ENCODE results near the gene CBX7.

The CBX7 gene

DNA sequence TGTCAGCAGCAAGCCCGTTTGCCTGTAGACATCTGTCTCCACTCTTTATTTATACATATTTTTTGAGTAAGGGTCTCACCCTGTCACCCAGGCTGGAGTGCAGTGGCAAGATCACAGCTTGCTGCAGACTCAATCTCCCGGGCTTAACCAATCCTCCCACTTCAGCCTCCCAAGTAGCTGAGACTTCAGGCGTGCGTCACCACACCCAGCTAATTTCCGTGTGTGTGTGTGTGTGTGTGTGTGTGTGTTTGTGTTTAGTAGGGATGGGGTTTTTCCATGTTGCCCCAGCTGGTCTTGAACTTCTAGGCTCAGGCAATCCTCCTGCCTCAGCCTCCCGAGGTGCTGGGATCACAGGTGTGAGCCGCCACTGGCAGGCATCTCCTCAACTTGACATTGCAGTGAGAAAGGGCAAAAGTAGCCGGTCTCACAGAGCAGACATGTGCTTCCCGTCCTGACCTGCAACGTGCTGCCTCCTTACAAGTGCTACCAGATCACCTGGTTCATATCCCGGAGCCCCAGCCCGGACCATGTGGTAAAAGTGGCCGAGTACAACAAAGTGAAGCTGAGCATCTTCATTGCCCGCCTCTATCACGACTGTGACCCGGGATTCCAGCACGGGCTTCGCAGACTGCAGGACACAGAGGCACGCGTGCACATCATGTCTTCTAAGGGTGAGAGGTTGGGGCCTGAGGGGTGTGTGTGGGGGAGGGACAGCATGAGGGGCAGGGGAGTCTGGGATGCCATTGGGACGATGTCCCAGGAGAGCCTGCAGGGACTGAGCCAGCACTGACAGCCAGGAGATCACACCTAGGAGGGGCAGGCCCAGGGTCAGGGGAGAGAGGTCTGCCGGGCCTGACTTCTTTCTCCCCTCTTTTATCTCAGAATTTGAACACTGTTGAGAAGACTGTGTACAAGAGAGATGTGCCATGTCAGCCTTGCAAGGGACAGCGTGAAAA is 61.1 kb downstream of the CBX7 start:
- H3K27me3 ChIP-seq (ENCODE audit: low read depth, low read length) = peaks cover 12% of the 10 kb centered on the region
- H3K79me2 ChIP-seq (ENCODE audit: low read length) = no peaks in the 10 kb centered on the region
- no peaks in the 10 kb centered on the region for H4K20me1 ChIP-seq (ENCODE audit: insufficient read depth, low read length)
- H3K4me3 ChIP-seq (ENCODE audit: low read length) = no peak overlapping the region
- no peaks in the 10 kb centered on the region for H3K9me3 ChIP-seq (ENCODE audit: insufficient read depth, low read length)
- no peaks in the 10 kb centered on the region for H3K36me3 ChIP-seq (replicated peaks; ENCODE audit: low read depth, low read length)
- peaks cover 11% of the 10 kb centered on the region for H3K4me1 ChIP-seq (ENCODE audit: low read length)
- H3K27ac ChIP-seq (ENCODE audit: low read length) = no peak overlapping the region
- H3K4me2 ChIP-seq (ENCODE audit: low read length) = no peak overlapping the region
- TF ChIP-seq, protein P1, sequence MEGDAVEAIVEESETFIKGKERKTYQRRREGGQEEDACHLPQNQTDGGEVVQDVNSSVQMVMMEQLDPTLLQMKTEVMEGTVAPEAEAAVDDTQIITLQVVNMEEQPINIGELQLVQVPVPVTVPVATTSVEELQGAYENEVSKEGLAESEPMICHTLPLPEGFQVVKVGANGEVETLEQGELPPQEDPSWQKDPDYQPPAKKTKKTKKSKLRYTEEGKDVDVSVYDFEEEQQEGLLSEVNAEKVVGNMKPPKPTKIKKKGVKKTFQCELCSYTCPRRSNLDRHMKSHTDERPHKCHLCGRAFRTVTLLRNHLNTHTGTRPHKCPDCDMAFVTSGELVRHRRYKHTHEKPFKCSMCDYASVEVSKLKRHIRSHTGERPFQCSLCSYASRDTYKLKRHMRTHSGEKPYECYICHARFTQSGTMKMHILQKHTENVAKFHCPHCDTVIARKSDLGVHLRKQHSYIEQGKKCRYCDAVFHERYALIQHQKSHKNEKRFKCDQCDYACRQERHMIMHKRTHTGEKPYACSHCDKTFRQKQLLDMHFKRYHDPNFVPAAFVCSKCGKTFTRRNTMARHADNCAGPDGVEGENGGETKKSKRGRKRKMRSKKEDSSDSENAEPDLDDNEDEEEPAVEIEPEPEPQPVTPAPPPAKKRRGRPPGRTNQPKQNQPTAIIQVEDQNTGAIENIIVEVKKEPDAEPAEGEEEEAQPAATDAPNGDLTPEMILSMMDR (IDR thresholded peaks at IDR 0.05; ENCODE audit: low read depth, low read length) = no peak
- TF ChIP-seq EZH2phosphoT487 (IDR thresholded peaks at IDR 0.05; ENCODE audit: low read depth) = no peak
- no peak overlapping the region for H3K9ac ChIP-seq (ENCODE audit: low read length)
- H2AFZ ChIP-seq (ENCODE audit: low read depth, low read length) = no peak overlapping the region

GRCh38 chr22:39090426-39091064 is 61.9 kb downstream of the CBX7 start:
- Histone ChIP-seq H3K4me3 (ENCODE audit: low read length) (no peak overlapping the region), H3K4me1 (ENCODE audit: low read length) (peaks cover 11% of the 10 kb centered on the region), H3K79me2 (ENCODE audit: low read length) (no peaks in the 10 kb centered on the region), H2AFZ (ENCODE audit: low read depth, low read length) (no peak overlapping the region), H3K36me3 (replicated peaks; ENCODE audit: low read depth, low read length) (no peaks in the 10 kb centered on the region), H3K4me2 (ENCODE audit: low read length) (no peak overlapping the region), H3K9ac (ENCODE audit: low read length) (no peak overlapping the region), H3K27ac (ENCODE audit: low read length) (no peak overlapping the region), H3K9me3 (ENCODE audit: insufficient read depth, low read length) (no peaks in the 10 kb centered on the region), H4K20me1 (ENCODE audit: insufficient read depth, low read length) (no peaks in the 10 kb centered on the region), H3K27me3 (ENCODE audit: low read depth, low read length) (peaks cover 12% of the 10 kb centered on the region)
- no peak for TF ChIP-seq EZH2phosphoT487 (IDR thresholded peaks at IDR 0.05; ENCODE audit: low read depth)
- TF ChIP-seq, protein P1 (IDR thresholded peaks at IDR 0.05; ENCODE audit: low read depth, low read length) = no peak

- Histone ChIP-seq H3K27ac (ENCODE audit: low read length) (no peak overlapping the region), H3K79me2 (ENCODE audit: low read length) (no peaks in the 10 kb centered on the region), H3K9ac (ENCODE audit: low read length) (no peak overlapping the region), H3K36me3 (replicated peaks; ENCODE audit: low read depth, low read length) (no peaks in the 10 kb centered on the region), H3K9me3 (ENCODE audit: insufficient read depth, low read length) (no peaks in the 10 kb centered on the region), H3K4me1 (ENCODE audit: low read length) (peaks cover 11% of the 10 kb centered on the region), H2AFZ (ENCODE audit: low read depth, low read length) (no peak overlapping the region), H3K4me3 (ENCODE audit: low read length) (no peak overlapping the region), H3K4me2 (ENCODE audit: low read length) (no peak overlapping the region), H4K20me1 (ENCODE audit: insufficient read depth, low read length) (no peaks in the 10 kb centered on the region), H3K27me3 (ENCODE audit: low read depth, low read length) (peaks cover 12% of the 10 kb centered on the region)
- TF ChIP-seq EZH2phosphoT487 (IDR thresholded peaks at IDR 0.05; ENCODE audit: low read depth) = no peak
- TF ChIP-seq, protein P1 (IDR thresholded peaks at IDR 0.05; ENCODE audit: low read depth, low read length) = no peak
Observed at GRCh38 chr22:39089928-39090327, 62.6 kb downstream of the CBX7 start.

GRCh38 chr22:39088685-39089032 is 63.8 kb downstream of the CBX7 start:
- Histone ChIP-seq H4K20me1 (ENCODE audit: insufficient read depth, low read length) (no peaks in the 10 kb centered on the region), H2AFZ (ENCODE audit: low read depth, low read length) (no peak overlapping the region), H3K9me3 (ENCODE audit: insufficient read depth, low read length) (no peaks in the 10 kb centered on the region), H3K79me2 (ENCODE audit: low read length) (no peaks in the 10 kb centered on the region), H3K4me2 (ENCODE audit: low read length) (no peak overlapping the region), H3K27me3 (ENCODE audit: low read depth, low read length) (peaks cover 12% of the 10 kb centered on the region), H3K4me1 (ENCODE audit: low read length) (peaks cover 11% of the 10 kb centered on the region), H3K4me3 (ENCODE audit: low read length) (no peak overlapping the region), H3K9ac (ENCODE audit: low read length) (no peak overlapping the region), H3K36me3 (replicated peaks; ENCODE audit: low read depth, low read length) (no peaks in the 10 kb centered on the region), H3K27ac (ENCODE audit: low read length) (no peak overlapping the region)
- TF ChIP-seq, protein P1 (IDR thresholded peaks at IDR 0.05; ENCODE audit: low read depth, low read length) = no peak
- no peak for TF ChIP-seq EZH2phosphoT487 (IDR thresholded peaks at IDR 0.05; ENCODE audit: low read depth)

Measured in OCI-LY3 (cell line).